Activated CD4-positive, alpha-beta T cell treated with anti-CD3 and anti-CD28 coated beads, Interleukin-10, Interleukin-2, amounts not matched to agents 100 ng/mL and 50 ng/mL, durations not matched to agents 16 hours and 8 hours (primary cell): ENCODE data around the gene PITPNM3.
"Not testable (repeated sequence)": the region's sequence is repeated elsewhere in the genome, so short reads cannot be mapped to it uniquely, and the experiment has no call there.

Experiments used
- DNase-seq: peaks from one replicate; pipeline ENCODE4 v3.0.0-alpha.2; 2020

PITPNM3 gene

GRCh38 chr17:6556121-6557039, at the start of gene PITPNM3:
Gene PITPNM3, minus strand, starts transcription at chr17:6556555. Its CDS starts 149 bp downstream, at chr17:6556406.
- no peak for DNase-seq

- no peak for DNase-seq
These were observed 48.8 kb upstream of the PITPNM3 start for GRCh38 chr17:6605142-6605541.

GRCh38 chr17:6603744-6604325, 47.5 kb upstream of the PITPNM3 start:
- no peak for DNase-seq

GRCh38 chr17:6602141-6602540, 45.8 kb upstream of the PITPNM3 start:
- no peak for DNase-seq

GRCh38 chr17:6599364-6599763, 43.0 kb upstream of the PITPNM3 start:
- DNase-seq = no peak

- no peak for DNase-seq
These were observed 41.4 kb upstream of the PITPNM3 start for GRCh38 chr17:6597727-6598126.

- no peak for DNase-seq
These were observed 40.6 kb upstream of the PITPNM3 start for GRCh38 chr17:6596941-6597340.

- no peak for DNase-seq
These were observed 40.2 kb upstream of the PITPNM3 start for GRCh38 chr17:6596511-6596910.

GRCh38 chr17:6596081-6596480, 39.7 kb upstream of the PITPNM3 start:
- no peak for DNase-seq

GRCh38 chr17:6593371-6593770, 37.0 kb upstream of the PITPNM3 start:
- DNase-seq = not testable (repeated sequence)

- DNase-seq = no peak
These were observed 35.8 kb upstream of the PITPNM3 start for GRCh38 chr17:6592173-6592572.

GRCh38 chr17:6591599-6592158, 35.3 kb upstream of the PITPNM3 start:
- no peak for DNase-seq

GRCh38 chr17:6589266-6589946, 33.1 kb upstream of the PITPNM3 start:
- no peak for DNase-seq

GRCh38 chr17:6588165-6588564, 31.8 kb upstream of the PITPNM3 start:
- no peak for DNase-seq

GRCh38 chr17:6587310-6587709, 31.0 kb upstream of the PITPNM3 start:
- no peak for DNase-seq

GRCh38 chr17:6583411-6583810, 27.1 kb upstream of the PITPNM3 start:
- no peak for DNase-seq

GRCh38 chr17:6580625-6581024, 24.3 kb upstream of the PITPNM3 start:
- DNase-seq = no peak

GRCh38 chr17:6578491-6578890, 22.1 kb upstream of the PITPNM3 start:
- no peak for DNase-seq

- no peak for DNase-seq
These were observed 21.4 kb upstream of the PITPNM3 start for GRCh38 chr17:6577686-6578263.

- DNase-seq = no peak
These were observed 19.9 kb upstream of the PITPNM3 start for GRCh38 chr17:6576038-6576785.

- no peak for DNase-seq
These were observed 19.2 kb upstream of the PITPNM3 start for GRCh38 chr17:6575596-6575988.
